Measurements from ENCODE around the gene ATF3.

- TF ChIP-seq CTCF (IDR thresholded peaks at IDR 0.05; ENCODE audit: low read length) (no peak), EZH2 (IDR thresholded peaks at IDR 0.05; ENCODE audit: borderline replicate concordance, low read length) (no peak)
Observed at GRCh38 chr1:212584092-212584886, 24.3 kb upstream of the ATF3 start.

All from OCI-LY1 (cell line).